H1 (cell line): ENCODE data around the gene CEP83. TPM values are rescaled to one million over a fixed set of nuclear protein-coding genes. Genes with fewer than 3 reads are reported as not detected.
A peak's percentile ranks its signal among the peaks of the same experiment; 100 is the strongest.

Experiments used
- ASH2L ChIP-seq: fragments of 200-600, 300-600 bp; sonication (generic); IDR thresholded peaks from one replicate; pipeline ENCODE4 v1.7.1; 2017; ENCODE audit warnings: low read length
- BCL11A ChIP-seq, 2 experiments: IDR thresholded peaks; one replicate each; pipeline ENCODE4 v1.6.1; 2011; ENCODE audit warnings: low read depth in 2 of 2, low read length in 2 of 2, mild to moderate bottlenecking in 2 of 2
- CHD2 ChIP-seq: IDR thresholded peaks from 2 replicates; pipeline ENCODE4 v1.6.1; 2012; ENCODE audit warnings: low read length, improper control_type of control experiment
- CTBP2 ChIP-seq: IDR thresholded peaks from 2 replicates; pipeline ENCODE4 v1.7.0; 2011; ENCODE audit warnings: borderline replicate concordance, mild to moderate bottlenecking, moderate library complexity, mixed read lengths, low read length; ENCODE audit not compliant: insufficient read depth, insufficient read length
- HDAC6 ChIP-seq: IDR thresholded peaks from one replicate; pipeline ENCODE4 v1.7.1; 2012; ENCODE audit warnings: low read depth, mild to moderate bottlenecking, inconsistent platforms, low read length, moderate library complexity
- JUND ChIP-seq: IDR thresholded peaks from 2 replicates; pipeline ENCODE4 v1.6.1; 2011; ENCODE audit warnings: mild to moderate bottlenecking, improper control_type of control experiment, low read length
- KDM1A ChIP-seq: fragments of 200-600, 300-600 bp; sonication (generic); IDR thresholded peaks from 2 replicates; pipeline ENCODE4 v1.7.1; 2016; ENCODE audit warnings: mild to moderate bottlenecking, low read length, borderline replicate concordance
- KDM5A ChIP-seq: fragments of 200-600 bp; IDR thresholded peaks from 2 replicates; pipeline ENCODE4 v1.7.1; 2012; ENCODE audit warnings: mild to moderate bottlenecking, low read length, inconsistent platforms, mixed read lengths
- NANOG ChIP-seq: IDR thresholded peaks from 2 replicates; pipeline ENCODE4 v1.6.1; 2011; ENCODE audit warnings: low read length, low read depth, mild to moderate bottlenecking, inconsistent platforms; ENCODE audit not compliant: insufficient read depth, poor library complexity, severe bottlenecking
- PHF8 ChIP-seq: fragments of 200-600 bp; sonication (generic); conservative IDR thresholded peaks from 2 replicates; pipeline ENCODE4 v1.7.1; 2012; ENCODE audit warnings: low read depth, mild to moderate bottlenecking, inconsistent platforms, low read length, moderate library complexity
- POLR2AphosphoS5 ChIP-seq: IDR thresholded peaks from 2 replicates; pipeline ENCODE4 v1.6.1; 2011; ENCODE audit warnings: low read depth, low read length
- POU5F1 ChIP-seq: IDR thresholded peaks from 2 replicates; pipeline ENCODE4 v1.6.1; 2011; ENCODE audit warnings: low read depth, mild to moderate bottlenecking, low read length, moderate library complexity
- RFX5 ChIP-seq: IDR thresholded peaks from 2 replicates; pipeline ENCODE4 v1.6.1; 2011; ENCODE audit warnings: low read depth, low read length, improper control_type of control experiment, borderline replicate concordance
- SIN3A ChIP-seq, 2 experiments: IDR thresholded peaks in 1 of 2; conservative IDR thresholded peaks in 1 of 2; 2 replicates each; pipeline ENCODE4 v1.6.1; 2011 to 2012; ENCODE audit warnings: low read length in 2 of 2, improper control_type of control experiment in 1 of 2, low read depth in 1 of 2, mild to moderate bottlenecking in 1 of 2
- SP1 ChIP-seq: IDR thresholded peaks from 2 replicates; pipeline ENCODE4 v1.6.1; 2011; ENCODE audit warnings: low read depth, low read length
- SUZ12 ChIP-seq: fragments of 200-600 bp; sonication (generic); IDR thresholded peaks from 2 replicates; pipeline ENCODE4 v1.6.1; 2012; ENCODE audit warnings: mild to moderate bottlenecking, inconsistent platforms, low read length, moderate library complexity, mixed read lengths
- TAF1 ChIP-seq: IDR thresholded peaks from 2 replicates; pipeline ENCODE4 v1.6.1; 2011; ENCODE audit warnings: mild to moderate bottlenecking, low read depth, low read length
- YY1 ChIP-seq: IDR thresholded peaks from 2 replicates; pipeline ENCODE4 v1.6.1; 2011; ENCODE audit warnings: low read depth, mild to moderate bottlenecking, low read length
- ZNF274 ChIP-seq: IDR thresholded peaks from 2 replicates; pipeline ENCODE4 v1.7.0; 2012; ENCODE audit warnings: low read length, borderline replicate concordance; ENCODE audit errors: extremely low read depth
- polyA plus RNA-seq, 7 experiments: library from polyadenylated mRNA; depleted of rRNA in 3 of 7; stranded (reverse) in 5 of 7; unstranded in 2 of 7; fragments of >200 nt in 5 of 7; fragments of 200-250 nt in 2 of 7; gene quantifications; 1 replicate in 5 of 7; 2 replicates in 1 of 7; 4 replicates in 1 of 7; pipeline versions ENCODE4 v1.2.1 to v1.2.3, GENCODE V29; 2011 to 2013; ENCODE audit warnings: missing spikeins in 2 of 7, mixed read lengths in 2 of 7
- total RNA-seq: library from RNA; stranded (reverse); fragmentation: NEBNext Ultra II Directional; extraction: Animal tissue kit (Norgen Biotek cat#: 25700); gene quantifications from 2 replicates; pipeline ENCODE4 v1.2.1, GENCODE V29; 2021
- TF ChIP-seq, protein P1 (sequence below): IDR thresholded peaks from 2 replicates; pipeline ENCODE4 v1.6.1; 2011; ENCODE audit warnings: low read depth, mild to moderate bottlenecking, low read length; ENCODE audit not compliant: insufficient read depth
- TF ChIP-seq, protein P2 (sequence below): IDR thresholded peaks from 2 replicates; pipeline ENCODE4 v1.6.1; 2012; ENCODE audit warnings: inconsistent platforms
- TF ChIP-seq, protein P3 (sequence below): IDR thresholded peaks from 2 replicates; pipeline ENCODE4 v1.6.1; 2012; ENCODE audit warnings: low read length, inconsistent platforms

The CEP83 gene
- total and polyA plus RNA-seq, 2 of the 8 experiments (the other 6 are each of a cell fraction or from before 2014, with no cell fraction given) = 6.0 to 25.8 TPM

DNA sequence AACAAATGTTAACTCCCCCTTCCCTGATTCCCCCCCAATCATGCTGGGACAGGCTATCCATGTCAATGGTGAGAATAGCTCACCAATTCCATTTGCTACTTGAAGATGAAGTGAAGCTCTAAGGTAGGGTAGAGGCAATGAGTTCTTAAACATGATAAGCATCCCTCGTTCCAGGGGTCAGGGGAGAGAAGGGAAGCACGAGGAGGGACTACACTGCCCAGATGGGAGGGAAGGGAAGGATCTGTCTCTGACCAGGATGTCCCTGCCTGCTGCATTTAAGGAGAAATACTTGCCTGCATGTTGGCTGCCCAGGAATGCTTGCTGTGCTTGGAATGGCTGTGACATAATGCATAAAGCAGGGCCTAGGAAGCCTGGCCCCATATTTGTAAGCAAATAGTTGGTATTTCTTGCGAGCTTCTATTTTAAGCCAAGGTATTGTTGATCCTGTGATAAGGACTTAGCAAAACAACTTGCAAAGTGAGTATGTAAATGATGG lies 155.1 kb downstream of the CEP83 start (continued):
- TF ChIP-seq SIN3A (conservative IDR thresholded peaks at IDR 0.05 in 1 of 2, IDR thresholded peaks at IDR 0.05 in 1 of 2; ENCODE audit: low read depth in 1 of 2, low read length in 2 of 2) (peak in 1 of 2 experiments; percentile 48; a peak in 1 of 4 replicates), POLR2AphosphoS5 (peak; percentile 74), PHF8 (no peak), SUZ12 (no peak), POU5F1 (0 out of 2 replicates have a peak, but pooled peaks have one; percentile 25), KDM1A (peak; percentile 47; the same call in 1 of the 2 replicates), ASH2L (peak; percentile 64), KDM5A (no peak), CHD2 (no peak), CTBP2 (peak; percentile 79), JUND (no peak), TAF1 (peak; percentile 46; the same call in 1 of the 2 replicates), RFX5 (no peak), HDAC6 (no peak), ZNF274 (no peak), SP1 (peak; percentile 45; the same call in 1 of the 2 replicates), YY1 (0 out of 2 replicates have a peak, but pooled peaks have one; percentile 9), NANOG (peak; percentile 75), BCL11A (IDR thresholded peaks at IDR 0.05; ENCODE audit: low read depth in 2 of 2, low read length in 2 of 2) (peak in 1 of 2 experiments; percentile 73)
- TF ChIP-seq, protein P1, sequence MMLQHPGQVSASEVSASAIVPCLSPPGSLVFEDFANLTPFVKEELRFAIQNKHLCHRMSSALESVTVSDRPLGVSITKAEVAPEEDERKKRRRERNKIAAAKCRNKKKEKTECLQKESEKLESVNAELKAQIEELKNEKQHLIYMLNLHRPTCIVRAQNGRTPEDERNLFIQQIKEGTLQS = no peak
- TF ChIP-seq, protein P2, sequence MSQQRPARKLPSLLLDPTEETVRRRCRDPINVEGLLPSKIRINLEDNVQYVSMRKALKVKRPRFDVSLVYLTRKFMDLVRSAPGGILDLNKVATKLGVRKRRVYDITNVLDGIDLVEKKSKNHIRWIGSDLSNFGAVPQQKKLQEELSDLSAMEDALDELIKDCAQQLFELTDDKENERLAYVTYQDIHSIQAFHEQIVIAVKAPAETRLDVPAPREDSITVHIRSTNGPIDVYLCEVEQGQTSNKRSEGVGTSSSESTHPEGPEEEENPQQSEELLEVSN = peak; percentile 88
- TF ChIP-seq, protein P3, sequence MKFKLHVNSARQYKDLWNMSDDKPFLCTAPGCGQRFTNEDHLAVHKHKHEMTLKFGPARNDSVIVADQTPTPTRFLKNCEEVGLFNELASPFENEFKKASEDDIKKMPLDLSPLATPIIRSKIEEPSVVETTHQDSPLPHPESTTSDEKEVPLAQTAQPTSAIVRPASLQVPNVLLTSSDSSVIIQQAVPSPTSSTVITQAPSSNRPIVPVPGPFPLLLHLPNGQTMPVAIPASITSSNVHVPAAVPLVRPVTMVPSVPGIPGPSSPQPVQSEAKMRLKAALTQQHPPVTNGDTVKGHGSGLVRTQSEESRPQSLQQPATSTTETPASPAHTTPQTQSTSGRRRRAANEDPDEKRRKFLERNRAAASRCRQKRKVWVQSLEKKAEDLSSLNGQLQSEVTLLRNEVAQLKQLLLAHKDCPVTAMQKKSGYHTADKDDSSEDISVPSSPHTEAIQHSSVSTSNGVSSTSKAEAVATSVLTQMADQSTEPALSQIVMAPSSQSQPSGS = peak; percentile 89
